GM21529 (cell line): Measurements from ENCODE around the gene OTX1.

Experiments
- ATAC-seq: cut with Tn5 transposase; IDR thresholded peaks from one replicate; pipeline ENCODE4 v1.9.1; 2021; ENCODE audit not compliant: unreplicated experiment

Gene OTX1

GRCh38 chr2:63046961-63047320 lies 3.7 kb upstream of the OTX1 start:
- no peak for ATAC-seq

- no peak for ATAC-seq
Measured at GRCh38 chr2:63047321-63048279, 3.0 kb upstream of the OTX1 start.

GRCh38 chr2:63048367-63049171 lies 2.1 kb upstream of the OTX1 start:
- no peak for ATAC-seq

GRCh38 chr2:63049211-63049969 lies 1.2 kb upstream of the OTX1 start:
- no peak for ATAC-seq

GRCh38 chr2:63049970-63050333 lies 678 bp upstream of the OTX1 start:
- ATAC-seq, result no peak

GRCh38 chr2:63051042-63051794 lies 588 bp downstream of the OTX1 start:
- no peak for ATAC-seq

- ATAC-seq, result no peak
Measured at GRCh38 chr2:63051795-63052333, 1.2 kb downstream of the OTX1 start.

GRCh38 chr2:63052411-63053080 lies 1.9 kb downstream of the OTX1 start:
- no peak for ATAC-seq

- ATAC-seq, result no peak
Measured at GRCh38 chr2:63053081-63053888, 2.7 kb downstream of the OTX1 start.

GRCh38 chr2:63053889-63054602 lies 3.4 kb downstream of the OTX1 start:
- no peak for ATAC-seq

- no peak for ATAC-seq
Measured at GRCh38 chr2:63054841-63055225, 4.2 kb downstream of the OTX1 start.

GRCh38 chr2:63055226-63056106 lies 4.8 kb downstream of the OTX1 start:
- ATAC-seq, result no peak

GRCh38 chr2:63056107-63057050 lies 5.7 kb downstream of the OTX1 start:
- peak; percentile 45 for ATAC-seq

GRCh38 chr2:63057249-63058143 lies 6.9 kb downstream of the OTX1 start:
- ATAC-seq, result no peak
